GM19395 (cell line): ENCODE measurements around the gene MYH14.
"Not testable (repeated sequence)": the region's sequence is repeated elsewhere in the genome, so short reads cannot be mapped to it uniquely, and the experiment has no call there.

Source experiments
- ATAC-seq: cut with Tn5 transposase; IDR thresholded peaks from one replicate; pipeline ENCODE4 v1.9.1; 2021; ENCODE audit warnings: mild to moderate bottlenecking, moderate library complexity; ENCODE audit not compliant: unreplicated experiment

Gene MYH14

DNA sequence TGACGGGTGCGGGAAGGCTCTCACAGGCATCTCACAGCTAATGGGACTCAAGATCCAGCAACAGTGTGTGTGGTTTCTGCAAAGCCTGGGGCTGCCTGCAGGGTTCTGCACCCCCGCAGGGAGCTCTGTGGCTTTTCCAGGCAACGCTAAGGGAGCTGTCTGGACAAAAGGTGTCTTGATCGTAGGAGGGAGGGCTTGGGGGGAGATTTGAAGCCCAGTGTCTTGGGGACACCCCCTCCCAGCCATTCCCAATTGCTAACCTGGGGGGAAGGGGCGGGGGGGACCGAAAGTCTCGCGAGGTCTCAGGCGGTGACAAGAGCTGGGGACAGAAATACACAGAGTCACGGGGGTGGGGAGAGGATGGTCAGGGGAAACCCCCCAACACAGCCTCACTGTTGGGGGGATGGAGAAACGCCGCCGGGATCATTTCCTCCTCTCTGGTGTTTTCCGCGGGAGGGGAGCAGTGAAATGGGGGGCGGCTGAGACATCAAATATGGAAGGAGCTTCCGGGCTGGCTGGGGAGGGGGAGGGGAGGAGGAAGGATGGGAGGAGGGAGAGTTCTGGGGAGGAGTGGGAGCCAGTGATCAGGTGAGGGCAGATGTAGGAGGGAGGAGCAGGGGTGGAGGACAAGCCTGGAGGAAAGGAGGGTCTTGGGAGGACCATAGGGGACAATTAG is 112.5 kb downstream of the MYH14 start:
- ATAC-seq = no peak

DNA sequence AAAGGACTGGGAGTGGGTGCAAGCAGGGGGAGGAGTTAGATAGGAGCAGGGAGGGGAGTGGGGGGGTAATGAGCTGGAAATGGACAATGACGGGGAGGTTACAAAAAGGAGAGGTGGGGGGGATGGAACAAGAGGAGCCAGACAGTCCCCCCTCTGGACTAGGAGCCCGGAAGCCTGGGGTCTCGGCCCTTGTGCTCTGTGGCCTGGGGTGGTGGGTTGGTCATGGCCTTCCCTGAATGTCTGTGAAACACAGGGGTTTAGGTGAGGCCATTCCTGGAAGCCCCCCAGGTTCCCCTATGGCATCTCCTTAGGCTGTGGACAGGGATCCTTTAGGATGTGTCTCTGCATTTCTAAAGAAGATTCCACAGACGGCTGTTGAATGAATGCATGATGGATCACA is 113.7 kb downstream of the MYH14 start:
- ATAC-seq = no peak

DNA sequence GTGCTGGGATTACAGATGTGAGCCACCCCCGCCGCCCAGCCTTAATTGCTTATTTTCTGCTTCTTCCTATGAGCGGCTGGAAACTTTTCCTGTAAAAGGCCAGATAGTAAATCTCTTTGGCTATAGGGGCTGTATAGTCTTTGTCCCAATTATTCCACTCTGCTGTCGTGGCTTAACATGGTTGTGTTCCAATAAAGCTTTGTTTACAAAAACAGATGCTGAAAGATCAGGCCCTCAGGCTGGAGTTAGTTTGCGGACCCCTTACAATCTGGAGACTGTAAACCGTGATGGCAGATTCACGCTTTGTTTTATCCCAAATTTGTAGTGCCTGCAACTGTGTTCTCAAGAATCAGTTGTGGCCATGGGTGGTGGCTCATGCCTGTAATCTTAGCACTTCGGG is 115.0 kb downstream of the MYH14 start:
- no peak for ATAC-seq

DNA sequence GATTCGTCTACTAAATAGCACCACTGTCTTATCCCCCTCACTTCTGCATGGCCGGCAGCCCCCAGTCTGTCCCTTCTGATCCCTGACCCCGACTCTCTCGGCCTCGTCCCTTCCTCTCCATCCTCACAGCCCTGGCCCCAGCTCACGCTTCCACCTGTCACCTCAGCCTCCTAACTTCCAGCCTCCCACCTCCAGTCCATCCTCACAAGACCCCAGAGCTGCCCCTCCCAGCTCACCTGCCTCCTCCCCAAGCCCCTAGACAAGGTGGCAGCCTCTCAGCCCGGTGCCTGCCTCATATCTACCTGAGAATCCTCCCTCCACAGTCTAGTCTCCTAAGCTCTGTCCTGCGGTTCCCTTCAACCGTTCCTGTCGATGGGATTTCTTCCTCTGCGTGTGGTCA is 115.7 kb downstream of the MYH14 start:
- ATAC-seq = no peak

DNA sequence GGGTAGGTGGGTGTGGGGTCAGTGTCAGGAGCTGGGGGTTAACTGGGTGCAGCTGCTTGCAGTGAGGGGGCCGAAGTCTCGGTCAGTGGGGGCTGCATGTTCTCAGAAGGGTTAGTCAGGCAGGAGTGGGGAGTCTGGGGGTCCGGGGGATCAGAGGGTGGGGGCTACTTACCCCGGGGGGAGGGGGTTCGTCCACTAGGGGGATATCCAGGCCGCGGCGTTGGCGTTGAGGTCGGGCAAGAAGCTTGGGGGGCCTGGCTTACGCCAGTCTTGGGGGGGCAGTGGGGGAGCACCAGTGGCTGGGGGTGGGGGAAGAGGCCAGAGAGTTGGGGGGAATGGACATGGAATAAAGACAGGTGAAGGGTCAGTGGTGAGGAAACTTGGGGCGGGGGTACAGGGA is 116.6 kb downstream of the MYH14 start:
- ATAC-seq = no peak

DNA sequence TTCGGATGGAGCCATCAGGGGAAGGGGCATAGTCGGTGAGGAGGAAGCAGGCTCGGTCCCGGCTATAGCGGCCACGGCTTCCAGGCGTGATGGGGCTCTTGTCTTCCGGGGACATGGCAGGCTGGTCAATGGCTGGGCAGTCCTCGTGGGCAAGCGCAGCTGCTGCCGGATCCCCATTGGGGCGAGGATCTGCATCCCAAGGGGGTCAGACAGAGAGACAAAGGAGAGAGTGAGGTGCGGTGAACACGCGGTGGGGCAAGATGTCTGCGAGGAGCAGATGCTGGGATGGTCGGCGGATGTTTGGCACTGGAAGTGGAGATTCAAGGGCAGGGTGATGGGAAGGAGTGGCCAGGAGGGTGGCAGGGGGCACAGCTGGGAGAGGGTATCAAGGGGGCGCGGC is 117.2 kb downstream of the MYH14 start:
- ATAC-seq = no peak

DNA sequence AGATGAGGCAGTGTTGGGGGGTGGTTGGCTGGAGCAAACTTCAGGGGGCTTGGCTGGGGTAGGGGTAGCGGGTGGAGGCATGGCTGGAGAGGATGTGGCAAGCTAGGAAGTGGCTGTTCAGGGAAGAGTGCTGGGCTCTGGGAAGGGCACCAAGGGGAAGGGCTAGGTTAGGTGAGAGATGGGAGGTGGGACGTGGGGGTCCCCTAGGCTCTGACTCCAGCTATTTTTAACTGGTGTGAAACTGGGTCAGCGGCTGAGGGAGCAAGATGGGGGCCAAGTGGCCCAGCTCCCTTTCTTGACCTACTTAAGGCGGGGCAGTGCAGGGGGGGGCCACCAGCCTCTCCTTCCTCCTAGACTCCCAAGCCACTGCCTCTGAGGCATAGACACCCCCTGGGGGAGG is 118.4 kb downstream of the MYH14 start:
- no peak for ATAC-seq

DNA sequence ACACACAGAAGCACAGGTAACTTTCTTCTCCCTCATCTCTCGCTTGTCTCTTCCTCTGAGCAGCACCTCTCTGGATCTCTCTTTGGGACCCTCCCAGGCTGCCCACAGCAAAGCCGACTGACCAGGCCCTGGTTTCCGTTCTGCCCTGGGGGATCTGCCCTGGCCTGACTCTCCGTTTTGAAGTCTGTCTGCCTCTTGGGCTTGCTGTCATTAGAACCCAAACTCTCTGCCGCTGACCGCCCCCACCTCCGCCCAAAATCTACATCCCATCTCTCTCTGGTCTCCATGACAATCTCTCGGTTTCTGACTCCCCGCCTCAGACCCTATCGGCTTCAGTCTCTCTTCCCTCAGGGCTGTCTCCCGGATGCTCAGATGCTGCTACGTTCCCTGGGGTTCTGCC is 118.8 kb downstream of the MYH14 start:
- no peak for ATAC-seq

DNA sequence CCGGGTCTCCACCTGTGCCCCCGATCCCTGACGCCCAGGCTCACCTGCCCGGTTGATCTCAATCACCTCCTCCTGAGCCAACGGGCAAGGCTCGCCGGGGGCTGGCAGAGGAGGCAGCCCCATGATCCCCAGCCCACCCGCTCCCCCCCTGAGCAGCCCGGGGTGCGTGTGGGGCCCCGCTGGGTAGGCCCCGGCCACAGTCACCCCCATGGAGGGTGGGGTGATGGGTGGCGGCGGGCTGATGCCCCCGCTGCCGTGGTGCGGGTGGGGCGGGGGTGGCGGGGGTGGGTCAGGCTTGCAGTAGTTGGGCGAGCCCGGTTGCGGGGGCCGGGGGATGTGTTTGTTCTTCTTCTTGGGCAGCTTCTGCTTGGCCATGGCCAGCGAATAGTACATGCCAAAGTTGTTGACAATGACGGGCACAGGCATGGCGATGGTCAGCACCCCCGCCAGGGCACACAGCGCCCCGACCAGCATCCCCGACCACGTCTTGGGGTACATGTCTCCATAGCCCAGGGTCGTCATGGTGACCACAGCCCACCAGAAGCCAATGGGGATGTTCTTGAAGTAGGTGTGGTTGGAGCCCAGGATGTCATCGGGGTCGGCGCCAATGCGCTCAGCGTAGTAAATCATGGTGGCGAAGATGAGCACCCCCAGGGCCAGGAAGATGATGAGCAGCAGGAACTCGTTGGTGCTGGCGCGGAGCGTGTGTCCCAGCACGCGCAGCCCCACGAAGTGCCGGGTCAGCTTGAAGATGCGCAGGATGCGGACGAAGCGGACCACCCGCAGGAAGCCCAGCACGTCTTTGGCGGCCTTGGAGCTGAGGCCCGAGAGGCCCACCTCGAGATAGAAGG is 119.7 kb downstream of the MYH14 start:
- no peak for ATAC-seq

DNA sequence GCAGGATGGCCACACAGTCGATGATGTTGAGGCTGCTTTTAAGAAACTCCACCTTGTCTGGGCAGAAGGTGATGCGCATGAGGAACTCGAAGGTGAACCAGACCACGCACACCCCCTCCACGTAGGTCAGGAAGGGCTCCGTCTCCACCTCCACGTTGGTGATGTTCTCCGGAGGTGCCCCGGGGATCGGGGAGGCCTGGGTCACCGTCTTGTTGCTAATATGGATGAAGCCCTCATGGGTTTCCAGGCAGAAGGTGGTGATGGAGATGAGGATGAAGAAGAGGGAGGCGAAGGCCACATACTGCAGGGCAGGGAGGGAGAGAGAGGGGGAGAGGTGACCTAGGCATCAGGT is 120.3 kb downstream of the MYH14 start:
- ATAC-seq = no peak

DNA sequence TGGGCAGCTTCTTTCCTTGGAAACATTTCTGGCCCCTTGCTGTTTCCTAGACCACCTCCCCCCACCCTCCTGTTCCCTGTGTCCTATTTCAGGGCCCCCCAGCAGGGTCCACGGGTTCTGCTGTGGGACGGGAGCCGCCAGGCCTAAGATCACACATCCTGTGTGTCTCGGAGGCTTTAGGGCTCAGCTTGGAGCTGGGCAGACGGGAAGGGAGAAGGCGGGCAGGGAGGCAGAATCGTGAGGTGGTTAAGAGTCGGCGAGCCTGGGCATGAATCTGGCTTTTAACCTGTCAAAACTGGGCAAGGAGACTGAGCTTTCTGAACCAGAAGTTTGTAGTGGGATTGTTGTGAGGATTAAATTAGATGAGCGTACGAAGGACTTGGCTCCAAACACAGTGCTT is 120.9 kb downstream of the MYH14 start:
- ATAC-seq = no peak

DNA sequence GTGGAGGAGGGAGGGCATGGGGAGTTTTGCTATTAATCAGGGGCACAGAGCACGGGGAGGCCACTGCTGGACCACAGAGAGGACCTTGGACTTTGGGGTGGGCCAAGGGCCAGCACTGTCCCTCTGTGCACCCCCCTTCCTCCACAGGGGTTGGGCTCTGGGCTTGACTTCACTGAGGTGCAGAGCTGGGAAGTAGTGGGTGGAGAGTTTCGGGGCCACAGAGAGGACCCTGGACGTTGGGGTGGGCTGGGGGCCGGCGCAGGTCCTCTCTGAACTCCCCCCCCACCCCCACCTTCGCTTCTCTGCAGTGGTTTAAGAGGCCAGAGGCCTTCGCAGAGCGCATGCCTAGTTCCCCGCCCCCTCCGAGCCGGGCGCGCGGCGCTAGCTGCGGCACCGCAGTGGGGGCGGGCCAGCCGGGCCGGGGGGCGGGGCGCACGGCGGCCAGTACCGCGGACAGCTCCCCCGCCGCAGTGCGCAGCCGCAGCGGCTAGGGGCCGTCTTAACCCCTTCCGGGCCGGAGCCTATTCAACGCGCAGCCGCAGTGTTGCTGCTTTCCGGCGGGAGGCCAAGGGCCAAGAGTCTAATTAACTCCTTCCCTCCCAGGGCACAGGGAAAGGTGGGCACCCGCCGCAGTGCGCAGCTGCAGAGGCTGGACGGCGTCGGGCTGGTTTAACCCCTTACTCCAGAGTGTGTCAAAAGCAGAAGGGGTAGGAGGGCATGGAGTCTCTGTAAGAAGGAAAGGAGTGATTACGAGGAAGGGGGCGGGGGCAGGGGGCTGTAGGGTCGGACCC is 122.1 kb downstream of the MYH14 start:
- ATAC-seq = no peak

DNA sequence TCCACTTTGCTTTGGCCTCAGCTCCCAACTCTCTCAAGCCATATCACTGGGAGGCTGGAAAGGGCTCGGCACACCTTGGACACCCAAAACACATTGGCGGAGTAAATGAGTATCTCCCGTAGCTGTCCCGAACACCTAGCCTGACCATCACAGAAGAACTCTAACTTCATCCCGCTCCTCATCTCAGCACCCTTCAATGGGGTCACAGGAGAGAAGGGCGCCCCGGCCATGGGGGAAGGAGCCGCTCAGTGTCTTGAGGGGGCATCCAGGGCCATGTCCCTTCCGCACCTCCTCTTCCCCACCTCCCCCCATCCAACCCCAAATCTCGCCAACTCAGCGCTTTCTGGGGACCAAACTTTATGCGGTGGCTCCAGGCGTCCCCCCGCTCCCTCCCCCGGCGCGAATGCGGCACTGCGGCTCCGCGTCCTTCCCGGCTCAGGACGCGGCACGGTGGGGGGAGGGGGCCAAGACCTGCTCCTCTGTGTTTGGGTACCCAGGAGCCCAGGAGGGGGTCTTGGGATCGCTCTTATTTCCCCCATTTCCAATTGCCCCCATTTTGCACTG is 122.8 kb downstream of the MYH14 start:
- no peak for ATAC-seq

DNA sequence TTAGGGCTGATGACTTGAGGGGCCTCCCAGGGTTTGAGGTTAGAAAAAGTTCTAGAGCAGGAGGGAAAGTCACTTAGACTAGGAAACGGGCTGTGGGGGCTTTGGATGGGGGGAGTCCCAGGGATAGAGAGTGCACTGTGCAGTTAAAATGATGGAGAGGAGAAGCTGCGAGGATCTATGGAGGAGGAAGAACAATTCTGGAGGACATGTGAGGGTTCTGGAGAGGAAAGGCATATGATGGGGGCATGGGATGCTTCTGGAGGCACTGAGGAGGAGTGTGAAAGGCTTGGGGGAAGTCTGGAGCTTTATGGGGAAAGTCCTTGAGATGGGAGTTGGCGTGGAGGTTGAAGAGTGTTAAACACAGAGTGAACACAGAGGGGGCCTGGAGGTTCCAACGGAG is 123.6 kb downstream of the MYH14 start:
- no peak for ATAC-seq

DNA sequence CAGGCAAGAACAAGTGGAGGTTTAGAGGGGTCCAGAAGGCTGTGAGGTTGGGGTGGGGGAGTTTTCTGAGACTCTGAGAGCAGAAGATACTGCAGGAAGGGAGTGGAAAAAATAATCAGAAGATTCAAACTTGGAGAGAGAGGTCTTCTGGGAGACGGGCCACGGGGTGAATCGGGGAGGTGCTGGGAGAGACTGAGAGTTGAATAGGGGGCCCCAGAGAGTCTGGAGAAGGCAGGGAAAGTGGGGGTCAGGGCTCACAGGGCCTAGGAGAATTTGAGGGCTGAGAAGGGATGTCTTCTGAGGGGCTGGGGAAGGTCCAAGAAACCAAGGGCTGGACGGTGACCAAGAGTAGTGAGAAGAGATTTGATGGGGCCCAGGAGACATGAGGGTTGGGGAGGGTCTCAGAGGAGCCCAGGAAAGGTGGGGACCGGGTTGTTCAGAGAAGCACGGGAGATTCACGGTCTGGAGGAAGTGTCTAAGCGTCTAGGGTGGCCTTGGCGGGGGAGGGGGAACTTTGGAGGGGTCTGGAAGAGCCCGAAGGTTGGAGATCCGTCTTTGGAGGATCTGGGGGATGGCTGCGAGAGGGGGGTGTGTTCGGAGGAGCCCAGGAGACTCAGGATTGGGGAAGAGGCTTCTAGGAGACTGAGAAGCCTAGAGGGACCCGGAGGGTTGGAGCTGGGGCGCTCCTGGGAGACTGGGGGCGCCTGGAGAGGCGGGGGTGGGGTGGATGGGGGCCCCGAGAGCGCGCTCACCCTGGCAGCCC is 124.2 kb downstream of the MYH14 start:
- no peak for ATAC-seq

DNA sequence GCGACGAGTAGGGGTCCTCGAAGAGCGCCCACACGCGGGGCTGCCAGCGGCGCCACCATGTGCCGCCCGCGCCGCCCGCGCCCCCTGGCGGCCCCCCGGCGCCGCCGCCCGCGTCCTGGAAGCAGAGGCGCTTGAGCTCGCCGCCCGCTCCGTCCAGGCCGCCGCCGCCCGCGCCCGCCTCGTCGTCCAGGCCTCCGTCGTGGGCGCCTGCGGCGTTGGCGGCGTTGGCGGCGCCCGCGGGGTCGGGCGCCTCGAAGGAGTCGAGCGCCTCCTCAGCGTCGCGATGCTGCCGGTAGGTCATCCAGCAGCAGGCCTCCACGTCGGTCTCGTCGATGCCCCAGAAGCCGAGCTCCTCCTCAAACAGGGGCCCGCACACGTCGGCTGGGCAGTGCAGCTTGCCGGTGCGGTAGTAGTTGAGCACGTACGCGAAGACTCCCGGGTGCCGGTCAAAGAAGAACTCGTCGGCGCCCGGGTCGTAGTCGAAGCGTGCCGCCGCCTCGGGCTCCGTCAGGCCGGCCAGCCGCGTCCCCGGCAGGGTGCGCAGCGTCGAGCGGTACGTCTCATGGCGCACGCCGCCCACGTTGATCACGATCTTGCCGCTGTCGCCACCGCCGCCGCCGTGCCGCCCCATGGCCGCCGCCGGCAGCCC is 124.9 kb downstream of the MYH14 start:
- ATAC-seq = no peak

DNA sequence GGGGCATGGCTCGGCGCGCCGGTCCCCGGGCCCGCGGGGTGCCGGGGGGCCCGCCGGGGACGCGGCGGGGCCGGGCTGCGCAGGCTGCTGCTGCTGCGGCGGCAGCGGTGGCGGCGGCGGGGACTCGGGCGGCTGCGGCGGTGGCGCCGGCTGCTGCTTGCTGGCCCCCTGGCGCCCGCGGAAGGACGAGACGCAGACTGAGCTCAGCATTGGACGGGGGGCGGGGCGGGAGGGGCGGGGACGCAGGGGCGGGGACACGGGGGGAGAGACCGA is 125.4 kb downstream of the MYH14 start:
- ATAC-seq = no peak

DNA sequence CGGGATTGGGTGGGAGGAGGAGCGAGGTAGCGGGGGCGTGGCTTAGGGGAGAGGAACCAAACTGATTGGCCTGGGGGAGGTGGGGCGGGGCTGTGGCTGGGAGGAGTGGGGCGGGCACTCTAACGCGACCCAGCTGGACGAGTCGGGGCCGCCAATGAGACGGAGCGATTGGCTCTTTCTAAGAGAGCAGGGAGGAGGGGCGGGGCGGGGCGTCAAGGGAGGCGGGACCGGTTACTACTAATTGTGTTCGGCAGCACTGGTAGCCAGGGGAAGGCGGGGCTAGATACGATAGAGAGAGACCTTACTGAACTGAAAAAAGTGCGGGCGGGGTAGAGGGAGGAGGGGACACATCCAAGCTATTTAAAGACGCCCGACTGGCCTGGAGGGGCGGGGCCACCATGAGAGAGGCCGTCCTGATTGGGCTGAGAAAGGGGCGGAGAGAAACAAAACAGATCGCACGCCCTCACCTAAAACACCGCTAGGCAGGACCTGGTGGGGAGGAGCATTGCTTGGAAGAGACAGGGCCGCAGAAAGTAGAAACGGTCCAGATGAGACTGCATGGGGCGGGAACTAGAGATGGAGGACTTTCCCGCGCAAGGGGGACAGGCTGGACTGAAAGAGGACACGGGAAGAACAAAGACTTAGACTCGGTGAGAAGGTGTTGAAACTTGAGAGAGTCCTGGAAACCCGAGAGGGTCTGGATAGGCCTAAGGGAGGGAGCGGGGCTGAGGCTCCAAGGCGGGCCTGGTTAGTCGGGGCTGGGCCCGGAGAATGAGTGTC is 125.9 kb downstream of the MYH14 start, which contains the start of gene KCNC3:
Gene KCNC3, minus strand, starts transcription at position 232 of the 780 bp plus-strand sequence. CDS start 295 bp downstream, outside the sequence.
- ATAC-seq = peak; percentile 63

DNA sequence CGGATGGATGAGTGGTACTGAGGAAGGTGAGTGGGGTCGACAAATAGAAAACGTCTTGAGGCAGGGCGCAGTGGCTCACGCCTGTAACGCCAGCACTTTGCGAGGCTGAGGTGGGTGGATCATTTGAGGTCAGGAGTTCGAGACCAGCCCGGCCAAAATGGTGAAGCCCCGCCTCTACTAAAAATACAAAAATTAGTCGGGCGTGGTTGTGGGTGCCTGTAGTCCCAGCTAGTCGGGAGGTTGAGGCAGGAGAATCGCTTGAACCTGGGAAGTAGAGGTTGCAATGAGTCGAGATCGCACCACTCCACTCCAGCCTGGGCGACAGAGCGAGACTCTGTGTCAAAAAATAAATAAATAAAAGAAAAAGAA is 126.5 kb downstream of the MYH14 start:
- not testable (repeated sequence) for ATAC-seq
